HL-60/S4 treated with phorbol 12-myristate 13-acetate at 8.2 ng/mL for 4 days and 3 days (cell line): ENCODE data around the gene ARHGEF17.

Experiments used
- in situ Hi-C: fragments of 300-500 bp; cut with MboI; formaldehyde crosslinking; loops from 2 replicates; pipeline ENCODE4 v1.15.0; 2022; ENCODE audit warnings: low sequenced_read_pairs

The ARHGEF17 gene

DNA sequence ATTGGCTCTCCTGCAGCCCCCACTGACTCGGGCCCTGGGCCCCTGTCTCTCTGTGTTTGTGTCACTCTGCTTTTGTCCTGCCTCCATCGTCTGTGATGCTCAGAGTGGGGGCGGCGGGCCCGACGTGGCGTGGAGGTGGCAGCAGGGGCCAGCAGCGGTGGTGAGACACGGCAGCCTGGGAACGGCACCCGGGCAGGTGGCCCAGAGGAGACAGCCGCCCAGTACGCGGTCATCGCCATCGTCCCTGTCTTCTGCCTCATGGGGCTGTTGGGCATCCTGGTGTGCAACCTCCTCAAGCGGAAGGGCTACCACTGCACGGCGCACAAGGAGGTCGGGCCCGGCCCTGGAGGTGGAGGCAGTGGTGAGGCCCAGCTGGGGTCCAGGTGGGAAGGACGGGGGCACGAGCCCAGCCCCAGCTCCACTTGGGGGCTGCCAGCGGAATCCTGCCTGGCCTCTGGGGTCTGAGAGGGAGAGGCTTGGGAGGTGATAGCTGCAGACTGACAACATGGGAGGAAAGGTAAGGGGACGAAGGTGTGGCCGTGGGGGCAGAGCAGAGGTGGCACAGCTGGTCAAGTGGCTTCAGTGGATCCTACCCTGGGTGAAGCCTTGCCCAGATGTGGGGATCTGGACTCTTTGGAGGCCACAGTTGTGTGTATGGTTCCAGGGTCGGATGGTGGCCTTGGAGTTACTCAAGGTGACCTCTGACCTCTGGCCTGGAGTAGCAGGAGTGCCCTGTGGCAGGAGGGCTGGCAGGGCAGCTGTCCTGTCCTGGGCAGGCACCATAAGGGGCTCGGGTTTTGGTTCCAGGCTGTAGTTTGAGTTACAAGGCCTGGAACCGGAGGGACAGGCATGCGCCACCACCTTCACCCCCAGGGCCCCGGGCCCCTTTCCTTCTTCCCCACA, 84.3 kb downstream of the ARHGEF17 start:
- in situ Hi-C loops = no loop called here

DNA sequence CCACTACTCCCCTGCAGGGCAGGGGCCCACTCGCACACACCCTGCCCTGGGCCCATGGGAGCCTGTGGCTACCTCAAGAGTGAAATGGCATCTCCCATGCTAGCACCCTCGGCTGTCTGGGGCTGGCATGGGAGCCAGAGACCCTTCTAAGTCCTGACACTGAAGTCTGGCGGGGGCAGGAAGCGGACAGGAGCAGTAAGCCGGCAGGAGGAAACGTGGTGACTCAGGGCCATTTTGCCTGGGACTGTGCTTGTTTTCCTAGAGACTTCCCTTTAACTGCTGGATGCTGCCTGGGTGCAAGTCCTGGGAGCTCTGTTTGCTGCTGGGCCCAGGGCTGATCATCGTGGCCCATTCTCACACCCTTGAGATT, 84.9 kb downstream of the ARHGEF17 start:
- in situ Hi-C loops = no loop called here

GRCh38 chr11:73393479-73394415, 85.7 kb downstream of the ARHGEF17 start:
- in situ Hi-C loops = no loop called here

DNA sequence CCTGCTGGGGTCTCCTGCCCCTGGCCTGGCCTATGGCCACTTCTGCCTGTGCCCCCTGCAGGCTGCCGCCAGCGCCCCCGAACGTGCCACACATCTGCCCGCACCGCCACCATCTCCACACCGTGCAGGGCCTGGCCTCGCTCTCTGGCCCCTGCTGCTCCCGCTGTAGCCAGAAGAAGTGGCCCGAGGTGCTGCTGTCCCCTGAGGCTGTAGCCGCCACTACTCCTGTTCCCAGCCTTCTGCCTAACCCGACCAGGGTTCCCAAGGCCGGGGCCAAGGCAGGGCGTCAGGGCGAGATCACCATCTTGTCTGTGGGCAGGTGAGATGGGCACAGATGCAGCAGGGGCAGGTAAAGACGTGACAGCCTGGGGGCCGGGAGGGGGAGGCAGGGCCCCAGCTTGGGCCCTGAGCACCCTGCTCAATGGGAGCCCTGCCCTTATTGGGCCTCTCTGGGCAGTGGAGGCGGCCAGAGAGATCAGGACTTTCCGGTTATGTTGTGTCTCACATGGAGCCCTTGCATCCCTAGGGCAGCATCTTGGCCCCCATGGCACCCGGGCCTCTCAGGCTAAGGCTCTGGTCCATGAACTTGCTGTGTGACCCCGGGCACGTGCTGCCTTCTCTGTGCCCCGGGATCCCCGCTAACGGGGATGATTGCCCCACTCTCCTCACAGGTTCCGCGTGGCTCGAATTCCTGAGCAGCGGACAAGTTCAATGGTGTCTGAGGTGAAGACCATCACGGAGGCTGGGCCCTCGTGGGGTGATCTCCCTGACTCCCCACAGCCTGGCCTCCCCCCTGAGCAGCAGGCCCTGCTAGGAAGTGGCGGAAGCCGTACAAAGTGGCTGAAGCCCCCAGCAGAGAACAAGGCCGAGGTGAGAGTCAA, 86.6 kb downstream of the ARHGEF17 start:
- in situ Hi-C loops = no loop called here

GRCh38 chr11:73395297-73396208, 87.5 kb downstream of the ARHGEF17 start:
- in situ Hi-C loops = no loop called here

DNA sequence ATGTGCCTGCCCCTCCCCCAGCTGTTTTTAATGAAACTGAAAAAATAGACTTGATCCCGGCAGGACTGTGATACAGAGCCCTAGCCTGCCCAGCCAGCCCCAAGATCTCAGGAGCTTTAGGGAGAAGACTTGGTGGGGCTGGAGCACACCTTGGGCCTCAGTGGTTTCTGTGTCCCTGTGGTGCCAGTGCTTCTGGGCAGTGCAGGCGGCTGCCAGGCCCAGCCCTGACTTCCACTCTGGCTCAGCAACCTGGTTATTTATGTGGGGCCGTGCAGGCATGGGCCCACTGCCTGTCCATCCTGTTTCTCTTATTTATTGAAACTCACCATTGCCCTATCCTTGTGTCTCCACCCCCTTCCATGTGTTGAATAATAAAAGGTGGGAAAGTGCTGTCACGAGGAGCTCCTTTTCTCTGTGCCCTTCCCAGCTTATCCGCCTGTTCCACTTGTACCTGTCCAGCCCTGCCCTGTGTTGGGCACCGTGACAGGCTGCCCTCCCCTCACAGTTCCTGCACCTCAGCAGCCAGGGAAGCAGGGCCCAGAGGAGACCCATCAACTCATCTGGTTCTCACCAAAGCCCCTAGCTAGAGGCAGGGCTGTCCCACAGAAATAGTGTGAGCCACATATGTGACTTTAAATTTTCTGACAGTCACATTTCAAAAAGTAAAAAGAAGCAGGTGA, 88.3 kb downstream of the ARHGEF17 start:
- in situ Hi-C loops = no loop called here

DNA sequence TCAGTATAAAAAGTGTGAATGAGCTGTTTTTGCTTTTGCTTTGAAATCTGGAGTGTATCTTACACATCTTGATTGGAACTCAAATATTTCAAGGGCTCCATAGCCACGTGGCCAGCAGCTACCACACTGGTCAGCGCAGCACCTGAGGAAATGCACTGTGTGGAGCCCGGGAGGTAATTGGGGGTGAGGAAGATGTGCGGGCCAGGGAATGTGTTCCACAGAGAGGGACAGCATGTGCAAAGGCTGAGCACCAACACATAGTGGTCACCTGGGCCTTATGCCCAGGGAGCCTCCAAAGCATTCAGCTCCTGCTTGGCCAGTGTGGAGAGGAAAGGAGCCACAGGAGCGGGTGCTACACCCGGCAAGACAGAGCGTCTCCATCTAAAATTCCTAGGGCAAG, 88.9 kb downstream of the ARHGEF17 start:
- in situ Hi-C loops = no loop called here

GRCh38 chr11:73397468-73398131, 89.5 kb downstream of the ARHGEF17 start:
- in situ Hi-C loops = no loop called here

DNA sequence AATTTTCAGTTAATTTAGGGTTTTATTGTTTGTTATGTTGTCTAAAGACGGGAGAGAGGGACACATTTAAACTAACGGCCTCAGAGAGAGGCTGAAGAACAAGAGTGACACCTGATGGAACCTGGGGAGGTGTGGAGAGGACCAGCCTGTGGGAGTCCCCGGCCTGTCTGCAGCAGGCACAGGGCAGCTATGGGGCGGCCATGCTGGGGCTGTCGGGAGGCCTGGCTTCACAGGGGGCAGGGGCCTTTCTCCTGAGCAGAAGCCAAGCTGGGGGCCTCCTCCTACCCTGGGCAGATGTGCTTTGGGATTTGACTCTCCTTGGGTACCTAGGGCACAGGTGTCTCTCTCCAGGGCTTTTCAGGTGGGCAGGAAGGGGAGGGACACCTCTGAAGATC, 90.1 kb downstream of the ARHGEF17 start:
- in situ Hi-C loops = no loop called here

DNA sequence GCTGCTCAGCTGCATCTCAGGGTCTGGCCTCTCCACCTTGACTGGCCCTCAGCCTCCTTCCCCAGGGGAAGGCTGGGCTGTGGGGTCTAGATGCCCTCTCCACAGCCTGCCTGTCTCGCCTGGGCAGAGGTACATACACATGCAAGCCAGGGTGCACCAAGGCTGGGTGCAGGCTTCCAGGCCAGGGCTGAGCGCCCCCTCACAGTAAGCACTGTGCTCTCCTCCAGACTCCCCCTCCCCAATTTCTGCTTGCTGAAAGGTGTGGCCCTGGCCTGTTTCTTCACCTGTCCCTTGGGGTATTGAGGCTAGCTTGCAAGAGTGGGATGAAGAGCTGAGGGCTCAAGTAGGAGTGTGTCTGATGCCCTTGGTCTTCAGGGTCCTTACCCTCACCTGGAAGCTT, 90.6 kb downstream of the ARHGEF17 start:
- in situ Hi-C loops = no loop called here

- in situ Hi-C loops = no loop called here
These were observed 91.1 kb downstream of the ARHGEF17 start for GRCh38 chr11:73399159-73399590.

DNA sequence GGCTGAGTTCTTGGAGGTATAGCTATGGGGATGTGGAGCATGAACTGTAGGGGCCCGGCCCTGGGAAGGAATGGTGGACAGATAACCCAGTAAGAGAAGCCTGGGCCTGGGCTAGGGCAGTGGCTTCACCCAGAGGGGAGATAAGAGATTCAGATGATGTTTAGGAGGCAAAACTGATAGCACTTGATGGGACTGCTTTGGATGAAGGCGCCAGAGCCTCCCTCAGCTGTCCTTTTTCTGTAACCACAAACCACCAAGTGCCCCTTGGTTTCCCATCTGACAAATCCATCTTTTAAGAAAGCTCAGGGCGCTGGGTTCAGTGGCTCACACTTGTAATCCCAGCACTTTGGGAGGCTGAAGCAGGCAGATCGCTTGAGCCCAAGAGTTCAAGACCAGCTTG, 91.6 kb downstream of the ARHGEF17 start:
- in situ Hi-C loops = loop anchor here (10.0 kb wide), 1 partner anchor 255 kb away; no protein-coding TSS in a partner anchor

- in situ Hi-C loops = loop anchor here (10.0 kb wide), 1 partner anchor 255 kb away; no protein-coding TSS in a partner anchor
These were observed 92.2 kb downstream of the ARHGEF17 start for GRCh38 chr11:73400293-73400692.

GRCh38 chr11:73401217-73401923, 93.3 kb downstream of the ARHGEF17 start:
- in situ Hi-C loops = loop anchor here (10.0 kb wide), 1 partner anchor 253 kb away; no protein-coding TSS in a partner anchor

- in situ Hi-C loops = loop anchor here (10.0 kb wide), 1 partner anchor 253 kb away; no protein-coding TSS in a partner anchor
These were observed 94.1 kb downstream of the ARHGEF17 start for GRCh38 chr11:73401924-73402833.

DNA sequence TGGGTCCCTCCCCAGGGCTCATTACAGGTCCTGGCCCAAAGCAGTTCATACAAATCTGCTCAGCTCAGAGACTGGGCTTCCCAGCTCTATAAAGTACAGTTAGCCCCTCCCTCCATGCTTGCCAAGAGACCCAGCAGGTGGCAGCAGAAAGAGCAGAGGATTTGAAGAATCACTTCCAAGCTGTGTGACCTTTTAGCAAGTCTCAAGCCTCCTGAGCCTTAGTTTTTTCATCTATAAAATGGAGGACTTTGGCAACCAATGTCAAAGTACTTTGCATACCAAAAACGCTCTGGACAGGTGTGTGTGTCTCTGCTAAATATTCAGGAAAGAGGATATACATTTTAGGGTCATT, 94.7 kb downstream of the ARHGEF17 start:
- in situ Hi-C loops = loop anchor here (10.0 kb wide), 1 partner anchor 252 kb away; no protein-coding TSS in a partner anchor

GRCh38 chr11:73403541-73403940, 95.5 kb downstream of the ARHGEF17 start:
- in situ Hi-C loops = loop anchor here (10.0 kb wide), 1 partner anchor 251 kb away; no protein-coding TSS in a partner anchor
